HG03060 (cell line): Measurements from ENCODE around the gene ABCC10.
"Not testable (repeated sequence)": the region's sequence is repeated elsewhere in the genome, so short reads cannot be mapped to it uniquely, and the experiment has no call there.

Experiments
- ATAC-seq: cut with Tn5 transposase; IDR thresholded peaks from one replicate; pipeline ENCODE4 v1.9.1; 2021; ENCODE audit warnings: low read depth, moderate number of reproducible peaks; ENCODE audit not compliant: unreplicated experiment

Gene ABCC10

GRCh38 chr6:43405354-43405753 lies 22.0 kb upstream of the ABCC10 start:
- no peak for ATAC-seq

- ATAC-seq = no peak
Observed at GRCh38 chr6:43407296-43407695, 20.0 kb upstream of the ABCC10 start.

GRCh38 chr6:43408259-43408658 lies 19.1 kb upstream of the ABCC10 start:
- ATAC-seq = no peak

GRCh38 chr6:43410776-43411175 lies 16.6 kb upstream of the ABCC10 start:
- ATAC-seq = not testable (repeated sequence)

GRCh38 chr6:43412541-43412940 lies 14.8 kb upstream of the ABCC10 start:
- no peak for ATAC-seq

GRCh38 chr6:43413002-43413401 lies 14.3 kb upstream of the ABCC10 start:
- ATAC-seq = no peak

- ATAC-seq = not testable (repeated sequence)
Observed at GRCh38 chr6:43415275-43415674, 12.1 kb upstream of the ABCC10 start.

GRCh38 chr6:43416935-43417334 lies 10.4 kb upstream of the ABCC10 start:
- ATAC-seq = no peak

- ATAC-seq = no peak
Observed at GRCh38 chr6:43420012-43420709, 7.2 kb upstream of the ABCC10 start.

GRCh38 chr6:43421831-43422230 lies 5.5 kb upstream of the ABCC10 start:
- ATAC-seq = no peak

GRCh38 chr6:43425083-43425482 lies 2.3 kb upstream of the ABCC10 start:
- ATAC-seq = not testable (repeated sequence)

- no peak for ATAC-seq
Observed at GRCh38 chr6:43426928-43427405, 374 bp upstream of the ABCC10 start.

GRCh38 chr6:43428112-43428570 lies 800 bp downstream of the ABCC10 start:
- ATAC-seq = no peak

- no peak for ATAC-seq
Observed at GRCh38 chr6:43428874-43429273, 1.5 kb downstream of the ABCC10 start.

- ATAC-seq = no peak
Observed at GRCh38 chr6:43432009-43432945, 4.9 kb downstream of the ABCC10 start.

GRCh38 chr6:43433148-43433547 lies 5.8 kb downstream of the ABCC10 start:
- no peak for ATAC-seq

- no peak for ATAC-seq
Observed at GRCh38 chr6:43434001-43434840, 6.9 kb downstream of the ABCC10 start.

GRCh38 chr6:43434943-43435342 lies 7.6 kb downstream of the ABCC10 start:
- no peak for ATAC-seq

GRCh38 chr6:43435682-43436437 lies 8.5 kb downstream of the ABCC10 start:
- no peak for ATAC-seq
